Measurements from ENCODE around the gene GOLT1B.

DNA sequence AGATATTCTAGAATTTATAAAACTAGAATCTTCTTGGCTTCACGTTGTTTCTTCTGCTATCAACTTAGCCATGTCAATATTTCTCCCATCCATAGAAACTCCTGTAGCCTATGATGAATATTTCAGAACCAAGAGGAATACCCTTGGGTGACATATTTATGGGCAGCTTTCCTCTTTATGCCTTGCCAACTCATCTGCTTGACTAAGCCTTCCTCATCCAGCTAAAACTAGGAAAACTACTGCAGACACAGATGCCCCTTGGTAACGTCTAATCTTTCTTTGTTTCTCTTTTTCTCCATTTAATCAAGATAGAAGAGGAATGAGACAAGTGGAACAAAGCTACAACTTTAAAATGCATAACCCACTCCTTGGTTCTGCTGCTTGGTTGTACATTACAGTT, 6.3 kb downstream of the GOLT1B start:
- TF ChIP-seq, protein P1, sequence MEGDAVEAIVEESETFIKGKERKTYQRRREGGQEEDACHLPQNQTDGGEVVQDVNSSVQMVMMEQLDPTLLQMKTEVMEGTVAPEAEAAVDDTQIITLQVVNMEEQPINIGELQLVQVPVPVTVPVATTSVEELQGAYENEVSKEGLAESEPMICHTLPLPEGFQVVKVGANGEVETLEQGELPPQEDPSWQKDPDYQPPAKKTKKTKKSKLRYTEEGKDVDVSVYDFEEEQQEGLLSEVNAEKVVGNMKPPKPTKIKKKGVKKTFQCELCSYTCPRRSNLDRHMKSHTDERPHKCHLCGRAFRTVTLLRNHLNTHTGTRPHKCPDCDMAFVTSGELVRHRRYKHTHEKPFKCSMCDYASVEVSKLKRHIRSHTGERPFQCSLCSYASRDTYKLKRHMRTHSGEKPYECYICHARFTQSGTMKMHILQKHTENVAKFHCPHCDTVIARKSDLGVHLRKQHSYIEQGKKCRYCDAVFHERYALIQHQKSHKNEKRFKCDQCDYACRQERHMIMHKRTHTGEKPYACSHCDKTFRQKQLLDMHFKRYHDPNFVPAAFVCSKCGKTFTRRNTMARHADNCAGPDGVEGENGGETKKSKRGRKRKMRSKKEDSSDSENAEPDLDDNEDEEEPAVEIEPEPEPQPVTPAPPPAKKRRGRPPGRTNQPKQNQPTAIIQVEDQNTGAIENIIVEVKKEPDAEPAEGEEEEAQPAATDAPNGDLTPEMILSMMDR (IDR thresholded peaks at IDR 0.05; ENCODE audit: insufficient read depth, low read depth, low read length) = no peak
- TF ChIP-seq EZH2 (IDR thresholded peaks at IDR 0.05; ENCODE audit: insufficient read depth, low read length) = no peak

All from astrocyte (in vitro differentiated cells and primary cell).